ENCODE results near the gene LAMA4. TPM values are rescaled to one million over a fixed set of nuclear protein-coding genes. Genes with fewer than 3 reads are reported as not detected.

Gene LAMA4
- total RNA-seq: 127 TPM

GRCh38 chr6:112253841-112254816 is at the start of gene LAMA4:
TSS of gene LAMA4 (minus strand) at chr6:112254567. CDS start at chr6:112254150, 417 bp downstream.

GRCh38 chr6:112087136-112087911 is 167.0 kb downstream of the LAMA4 start, which contains the start of the genes FAM229B and TUBE1:
TSS of gene FAM229B (plus strand) at chr6:112087591. CDS start at chr6:112099284, 11,693 bp downstream.
TSS of gene TUBE1 (minus strand) at chr6:112087482. CDS start at chr6:112087434, 48 bp downstream.

Small RNA genes within 50 kb of the gene (small RNA-seq; reads per million reads assigned to genes)
- gene RNU6-1226P (ENCODE audit: low replicate concordance): not detected

Other genes with a start within 250 kb of the LAMA4 start
- gene CCN6, start 200.5 kb downstream of the LAMA4 start, total RNA-seq: 1.1 TPM
- 38.4 TPM for gene TUBE1, start 167.1 kb downstream of the LAMA4 start, total RNA-seq
- 17.9 TPM for gene FAM229B, start 167.0 kb downstream of the LAMA4 start, total RNA-seq
- gene RFPL4B, start 92.8 kb upstream of the LAMA4 start, total RNA-seq: 1.1 TPM

Measured in metanephros (tissue), 2 donors.